ENCODE measurements around the gene RCL1.

GRCh38 chr9:4890929-4891328 is 98.2 kb downstream of the RCL1 start:
- TF ChIP-seq CTCF (conservative IDR thresholded peaks at IDR 0.05): no peak
- no peak for TF ChIP-seq ZFX (IDR thresholded peaks at IDR 0.05)
